Measurements from ENCODE around the gene MED12L.

The MED12L gene

GRCh38 chr3:151377768-151378385, 292.4 kb downstream of the MED12L start:
- in situ Hi-C loops (cut with MboI; ENCODE audit: low sequenced_read_pairs, unreplicated experiment): no loop called here
- peak; percentile 12 for DNase-seq (ENCODE audit: low spot score)
- TF ChIP-seq CTCF (IDR thresholded peaks at IDR 0.05; ENCODE audit: borderline replicate concordance, control extremely low read depth, extremely low read depth, insufficient read depth, missing control alignments): no peak

- in situ Hi-C loops (cut with MboI; ENCODE audit: low sequenced_read_pairs, unreplicated experiment): no loop called here
- no peak for DNase-seq (ENCODE audit: low spot score)
- TF ChIP-seq CTCF (IDR thresholded peaks at IDR 0.05; ENCODE audit: borderline replicate concordance, control extremely low read depth, extremely low read depth, insufficient read depth, missing control alignments): peak; percentile 43
These were observed 293.7 kb downstream of the MED12L start for GRCh38 chr3:151379083-151379734.

GRCh38 chr3:151382671-151383070, 297.2 kb downstream of the MED12L start:
- no peak for DNase-seq (ENCODE audit: low spot score)
- in situ Hi-C loops (cut with MboI; ENCODE audit: low sequenced_read_pairs, unreplicated experiment): no loop called here
- TF ChIP-seq CTCF (IDR thresholded peaks at IDR 0.05; ENCODE audit: borderline replicate concordance, control extremely low read depth, extremely low read depth, insufficient read depth, missing control alignments): no peak

GRCh38 chr3:151383111-151383510, 297.6 kb downstream of the MED12L start:
- TF ChIP-seq CTCF (IDR thresholded peaks at IDR 0.05; ENCODE audit: borderline replicate concordance, control extremely low read depth, extremely low read depth, insufficient read depth, missing control alignments): no peak
- no peak for DNase-seq (ENCODE audit: low spot score)
- in situ Hi-C loops (cut with MboI; ENCODE audit: low sequenced_read_pairs, unreplicated experiment): no loop called here

- TF ChIP-seq CTCF (IDR thresholded peaks at IDR 0.05; ENCODE audit: borderline replicate concordance, control extremely low read depth, extremely low read depth, insufficient read depth, missing control alignments): no peak
- in situ Hi-C loops (cut with MboI; ENCODE audit: low sequenced_read_pairs, unreplicated experiment): no loop called here
- no peak for DNase-seq (ENCODE audit: low spot score)
These were observed 298.5 kb downstream of the MED12L start for GRCh38 chr3:151383956-151384355.

- no peak for TF ChIP-seq CTCF (IDR thresholded peaks at IDR 0.05; ENCODE audit: borderline replicate concordance, control extremely low read depth, extremely low read depth, insufficient read depth, missing control alignments)
- in situ Hi-C loops (cut with MboI; ENCODE audit: low sequenced_read_pairs, unreplicated experiment): no loop called here
These were observed 299.3 kb downstream of the MED12L start, which contains the start of gene P2RY12 for GRCh38 chr3:151384741-151385174. Gene P2RY12 (minus strand): TSS chr3:151384753. CDS start chr3:151338845, 45,908 bp downstream.

More at GRCh38 chr3:151384741-151385174, 299.3 kb downstream of the MED12L start, which contains the start of gene P2RY12:
- peak; percentile 13 for DNase-seq (ENCODE audit: low spot score)
